Memory B cell (primary cell): ENCODE results near the gene SWAP70.
"Not testable (repeated sequence)": the region's sequence is repeated elsewhere in the genome, so short reads cannot be mapped to it uniquely, and the experiment has no call there.

Experiments
- ATAC-seq: fragments of 150-1000 bp; cut with Tn5 transposase; 2 replicates; pipeline ENCODE4 v1.10.0; 2021; ENCODE audit warnings: low read depth, mild to moderate bottlenecking, moderate library complexity
- DNase-seq, 2 donors: peaks; one replicate each; pipeline ENCODE4 v3.0.0; 2022; ENCODE audit warnings: low spot score in 2 of 2
- H3K27ac Mint-ChIP-seq: one replicate; pipeline ENCODE4 v1.8.0; 2022; ENCODE audit warnings: mild to moderate bottlenecking, moderate library complexity, mixed read lengths
- H3K27me3 Mint-ChIP-seq: one replicate; pipeline ENCODE4 v1.8.0; 2022; ENCODE audit warnings: mixed read lengths
- H3K36me3 Mint-ChIP-seq: one replicate; pipeline ENCODE4 v1.8.0; 2022; ENCODE audit warnings: mild to moderate bottlenecking, mixed read lengths
- H3K4me1 Mint-ChIP-seq: one replicate; pipeline ENCODE4 v1.8.0; 2022; ENCODE audit warnings: mixed read lengths
- H3K4me3 Mint-ChIP-seq: one replicate; pipeline ENCODE4 v1.8.0; 2022; ENCODE audit warnings: mild to moderate bottlenecking, moderate library complexity, mixed read lengths
- H3K9me3 Mint-ChIP-seq: one replicate; pipeline ENCODE4 v1.8.0; 2022; ENCODE audit warnings: mixed read lengths

Gene SWAP70

GRCh38 chr11:9663699-9664275, at the start of gene SWAP70:
Gene SWAP70, plus strand, starts transcription at chr11:9664077. Its CDS starts 103 bp downstream, at chr11:9664180.
- peaks cover 5% of the 10 kb centered on the region for H3K9me3 Mint-ChIP-seq
- H3K27ac Mint-ChIP-seq, result peak within 1 kb of the TSS; percentile 95
- H3K27me3 Mint-ChIP-seq, result no peaks in the 10 kb centered on the region

GRCh38 chr11:9615031-9615451, 48.8 kb upstream of the SWAP70 start:
- DNase-seq (peak; percentile 59 to 72), ATAC-seq (peak; percentile 67)
- Mint-ChIP-seq H3K27ac (peak overlapping the region; percentile 98), H3K4me3 (peak overlapping the region; percentile 90), H3K4me1 (peaks cover 53% of the 10 kb centered on the region), H3K27me3 (no peaks in the 10 kb centered on the region), H3K9me3 (no peaks in the 10 kb centered on the region), H3K36me3 (peaks cover 6% of the 10 kb centered on the region)

More at GRCh38 chr11:9663699-9664275, at the start of gene SWAP70:
- H3K4me3 Mint-ChIP-seq, result peak within 1 kb of the TSS; percentile 98
- H3K4me1 Mint-ChIP-seq, result peaks cover 33% of the 10 kb centered on the region
- peaks cover 23% of the 10 kb centered on the region for H3K36me3 Mint-ChIP-seq
- peak; percentile 81 for ATAC-seq
- DNase-seq, result peak; percentile 92 to 94

GRCh38 chr11:9616042-9616675, 47.7 kb upstream of the SWAP70 start:
- Mint-ChIP-seq H3K4me3 (peak overlapping the region; percentile 42), H3K27ac (peak overlapping the region; percentile 98), H3K4me1 (peaks cover 51% of the 10 kb centered on the region), H3K36me3 (peaks cover 6% of the 10 kb centered on the region), H3K27me3 (no peaks in the 10 kb centered on the region), H3K9me3 (no peaks in the 10 kb centered on the region)
- no peak for DNase-seq
- no peak for ATAC-seq

GRCh38 chr11:9616858-9617257, 47.0 kb upstream of the SWAP70 start:
- no peak for DNase-seq
- H3K27ac Mint-ChIP-seq, result peak overlapping the region; percentile 98
- no peak for ATAC-seq
- H3K4me3 Mint-ChIP-seq, result no peak overlapping the region
- peaks cover 49% of the 10 kb centered on the region for H3K4me1 Mint-ChIP-seq
- peaks cover 6% of the 10 kb centered on the region for H3K36me3 Mint-ChIP-seq
- H3K27me3 Mint-ChIP-seq, result no peaks in the 10 kb centered on the region
- H3K9me3 Mint-ChIP-seq, result no peaks in the 10 kb centered on the region

GRCh38 chr11:9617940-9618339, 45.9 kb upstream of the SWAP70 start:
- ATAC-seq, result no peak
- Mint-ChIP-seq H3K9me3 (no peaks in the 10 kb centered on the region), H3K4me3 (no peak overlapping the region), H3K36me3 (peaks cover 6% of the 10 kb centered on the region), H3K27ac (no peak overlapping the region), H3K4me1 (peaks cover 49% of the 10 kb centered on the region), H3K27me3 (no peaks in the 10 kb centered on the region)
- DNase-seq, result no peak

GRCh38 chr11:9619004-9619403, 44.9 kb upstream of the SWAP70 start:
- peaks cover 6% of the 10 kb centered on the region for H3K36me3 Mint-ChIP-seq
- DNase-seq (no peak), ATAC-seq (no peak)
- peaks cover 40% of the 10 kb centered on the region for H3K4me1 Mint-ChIP-seq
- peak overlapping the region; percentile 35 for H3K27ac Mint-ChIP-seq
- no peaks in the 10 kb centered on the region for H3K27me3 Mint-ChIP-seq
- H3K4me3 Mint-ChIP-seq, result peak overlapping the region; percentile 69
- no peaks in the 10 kb centered on the region for H3K9me3 Mint-ChIP-seq

GRCh38 chr11:9619971-9620370, 43.9 kb upstream of the SWAP70 start:
- Mint-ChIP-seq H3K27ac (peak overlapping the region; percentile 35), H3K4me3 (peak overlapping the region; percentile 69), H3K4me1 (peaks cover 42% of the 10 kb centered on the region), H3K36me3 (peaks cover 6% of the 10 kb centered on the region), H3K9me3 (no peaks in the 10 kb centered on the region), H3K27me3 (no peaks in the 10 kb centered on the region)
- no peak for DNase-seq
- ATAC-seq, result no peak

GRCh38 chr11:9622353-9622752, 41.5 kb upstream of the SWAP70 start:
- ATAC-seq, DNase-seq, H3K27ac Mint-ChIP-seq, H3K36me3 Mint-ChIP-seq, H3K27me3 Mint-ChIP-seq, H3K9me3 Mint-ChIP-seq, H3K4me3 Mint-ChIP-seq: not testable (repeated sequence)
- H3K4me1 Mint-ChIP-seq, result peaks cover 45% of the 10 kb centered on the region

GRCh38 chr11:9623053-9623452, 40.8 kb upstream of the SWAP70 start:
- peaks cover 40% of the 10 kb centered on the region for H3K4me1 Mint-ChIP-seq
- not testable (repeated sequence) for ATAC-seq, H3K4me3 Mint-ChIP-seq, H3K9me3 Mint-ChIP-seq, DNase-seq, H3K36me3 Mint-ChIP-seq, H3K27ac Mint-ChIP-seq, H3K27me3 Mint-ChIP-seq

- Mint-ChIP-seq H3K4me1 (peaks cover 37% of the 10 kb centered on the region), H3K9me3 (no peaks in the 10 kb centered on the region), H3K4me3 (no peak overlapping the region), H3K27me3 (no peaks in the 10 kb centered on the region), H3K36me3 (no peaks in the 10 kb centered on the region), H3K27ac (peak overlapping the region; percentile 51)
- ATAC-seq (peak; percentile 31), DNase-seq (no peak)
Observed at GRCh38 chr11:9624448-9624847, 39.4 kb upstream of the SWAP70 start.

GRCh38 chr11:9625162-9625561, 38.7 kb upstream of the SWAP70 start:
- Mint-ChIP-seq H3K27ac (peak overlapping the region; percentile 18), H3K4me3 (no peak overlapping the region), H3K9me3 (no peaks in the 10 kb centered on the region), H3K27me3 (no peaks in the 10 kb centered on the region), H3K36me3 (no peaks in the 10 kb centered on the region), H3K4me1 (peaks cover 33% of the 10 kb centered on the region)
- ATAC-seq, result no peak
- no peak for DNase-seq

GRCh38 chr11:9625728-9626127, 38.1 kb upstream of the SWAP70 start:
- no peak overlapping the region for H3K4me3 Mint-ChIP-seq
- H3K9me3 Mint-ChIP-seq, result no peaks in the 10 kb centered on the region
- peaks cover 33% of the 10 kb centered on the region for H3K4me1 Mint-ChIP-seq
- no peak for DNase-seq
- no peaks in the 10 kb centered on the region for H3K36me3 Mint-ChIP-seq
- peak overlapping the region; percentile 18 for H3K27ac Mint-ChIP-seq
- ATAC-seq, result no peak
- no peaks in the 10 kb centered on the region for H3K27me3 Mint-ChIP-seq

- H3K4me3 Mint-ChIP-seq, result no peak overlapping the region
Observed at GRCh38 chr11:9626496-9627394, 37.1 kb upstream of the SWAP70 start.

GRCh38 chr11:9629064-9629463, 34.8 kb upstream of the SWAP70 start:
- Mint-ChIP-seq H3K9me3 (no peaks in the 10 kb centered on the region), H3K27me3 (no peaks in the 10 kb centered on the region), H3K4me3 (no peak overlapping the region), H3K36me3 (no peaks in the 10 kb centered on the region), H3K4me1 (peaks cover 46% of the 10 kb centered on the region), H3K27ac (peak overlapping the region; percentile 35)
- DNase-seq (no peak), ATAC-seq (peak; percentile 77)

More at GRCh38 chr11:9626496-9627394, 37.1 kb upstream of the SWAP70 start:
- DNase-seq (no peak), ATAC-seq (peak; percentile 46)
- no peaks in the 10 kb centered on the region for H3K9me3 Mint-ChIP-seq
- H3K27me3 Mint-ChIP-seq, result no peaks in the 10 kb centered on the region
- peaks cover 38% of the 10 kb centered on the region for H3K4me1 Mint-ChIP-seq
- H3K36me3 Mint-ChIP-seq, result no peaks in the 10 kb centered on the region
- H3K27ac Mint-ChIP-seq, result no peak overlapping the region
